SK-N-SH (cell line): ENCODE results near the gene DAB2IP. TPM values are rescaled to one million over a fixed set of nuclear protein-coding genes. Genes with fewer than 3 reads are reported as not detected.

Source experiments
- CTCF ChIA-PET: fragments of 300-600, 350-600 bp; formaldehyde crosslinking; extraction: SDS; loops from one replicate; lab custom pipeline; 2021; lab: Yijun Ruan, JAX
- POLR2A ChIA-PET: fragments of 350-600 bp; sonication (Branson Sonifier 250); formaldehyde crosslinking; extraction: SDS; loops from one replicate; lab custom pipeline; 2020; ENCODE audit warnings: antibody characterized with exemption, inconsistent platforms; lab: Yijun Ruan, JAX
- DNase-seq: peaks from one replicate; pipeline ENCODE4 v3.0.0; 2012
- H2AFZ ChIP-seq: fragments of 200-600 bp; sonication (generic); 2 replicates; pipeline ENCODE4 v1.8.1; 2016; ENCODE audit warnings: antibody characterized with exemption, mild to moderate bottlenecking, low read depth
- H3F3A ChIP-seq: fragments of 200-600 bp; sonication (generic); replicated peaks from 2 replicates; pipeline ENCODE3; 2016; ENCODE audit warnings: antibody characterized with exemption, mild to moderate bottlenecking; ENCODE audit not compliant: insufficient read depth
- H3K27ac ChIP-seq, 2 experiments: fragments of 200-500 bp in 1 of 2; fragments of 200-600 bp in 1 of 2; sonication (Bioruptor generic) in 1 of 2; sonication (generic), shearing (Covaris generic) in 1 of 2; 2 replicates each; pipeline versions ENCODE4 v1.5.1 to v1.6.1; 2014 to 2016; ENCODE audit warnings: low read depth in 2 of 2, inconsistent platforms in 1 of 2, low read length in 1 of 2, mild to moderate bottlenecking in 1 of 2, mixed read lengths in 1 of 2
- H3K27me3 ChIP-seq: fragments of 200-600 bp; sonication (generic), shearing (Covaris generic); 2 replicates; pipeline ENCODE4 v1.6.1; 2016; ENCODE audit warnings: mixed run types; ENCODE audit not compliant: insufficient read depth
- H3K36me3 ChIP-seq, 2 experiments: fragments of 200-500 bp in 1 of 2; fragments of 200-600 bp in 1 of 2; sonication (Bioruptor generic) in 1 of 2; sonication (generic) in 1 of 2; replicated peaks in 1 of 2; 2 replicates each; pipeline versions ENCODE3 to v1.5.1; 2014 to 2016; ENCODE audit warnings: low read length in 1 of 2, mild to moderate bottlenecking in 1 of 2; ENCODE audit not compliant: insufficient read depth in 2 of 2, control insufficient read depth in 1 of 2
- H3K4me1 ChIP-seq, 2 experiments: fragments of 200-500 bp in 1 of 2; fragments of 200-600 bp in 1 of 2; sonication (Bioruptor generic) in 1 of 2; sonication (generic), shearing (Covaris generic) in 1 of 2; 2 replicates each; pipeline versions ENCODE4 v1.5.1 to v1.6.1; 2014 to 2016; ENCODE audit warnings: low read depth in 1 of 2, low read length in 1 of 2, mixed run types in 1 of 2; ENCODE audit not compliant: insufficient read depth in 2 of 2, control insufficient read depth in 1 of 2
- H3K4me2 ChIP-seq: fragments of 200-600 bp; sonication (generic), shearing (Covaris generic); 2 replicates; pipeline ENCODE4 v1.6.1; 2017; ENCODE audit warnings: mixed run types
- H3K4me3 ChIP-seq, 2 experiments: fragments of 200-500 bp in 1 of 2; fragments of 200-600 bp in 1 of 2; sonication (Bioruptor generic) in 1 of 2; sonication (generic), shearing (Covaris generic) in 1 of 2; 2 replicates each; pipeline versions ENCODE4 v1.5.1 to v1.8.1; 2014 to 2016; ENCODE audit warnings: low read depth in 2 of 2, inconsistent platforms in 1 of 2, low read length in 1 of 2, mild to moderate bottlenecking in 1 of 2, mixed read lengths in 1 of 2, moderate library complexity in 1 of 2
- H3K79me2 ChIP-seq: fragments of 200-600 bp; sonication (generic); 2 replicates; pipeline ENCODE4 v1.8.1; 2017; ENCODE audit warnings: mild to moderate bottlenecking; ENCODE audit not compliant: insufficient read depth
- H3K9ac ChIP-seq: fragments of 200-600 bp; sonication (generic); 2 replicates; pipeline ENCODE4 v1.6.1; 2017; ENCODE audit warnings: mixed run types
- H3K9me2 ChIP-seq: fragments of 200-600 bp; sonication (generic); 2 replicates; pipeline ENCODE4 v1.6.1; 2017; ENCODE audit warnings: mixed run types
- H3K9me3 ChIP-seq: fragments of 200-600 bp; sonication (generic); 2 replicates; pipeline ENCODE4 v1.6.1; 2017; ENCODE audit warnings: mixed run types, mild to moderate bottlenecking, moderate library complexity
- H4K20me1 ChIP-seq: fragments of 200-600 bp; sonication (generic); 2 replicates; pipeline ENCODE4 v1.6.1; 2017; ENCODE audit warnings: mild to moderate bottlenecking, mixed run types; ENCODE audit not compliant: insufficient read depth
- ELF1 ChIP-seq: IDR thresholded peaks from 2 replicates; pipeline ENCODE4 v1.4.0; 2012
- EP300 ChIP-seq, 2 experiments: IDR thresholded peaks; 2 replicates each; pipeline versions ENCODE4 v1.4.0 to v1.6.1; 2012; ENCODE audit warnings: borderline replicate concordance in 1 of 2, low read depth in 1 of 2, low read length in 1 of 2
- EZH2phosphoT487 ChIP-seq: fragments of 200-600 bp; sonication (generic); IDR thresholded peaks from 2 replicates; pipeline ENCODE4 v1.6.1; 2017; ENCODE audit warnings: low read depth, mixed run types, mild to moderate bottlenecking, antibody characterized with exemption, moderate library complexity, borderline replicate concordance
- FOXM1 ChIP-seq: IDR thresholded peaks from 2 replicates; pipeline ENCODE4 v1.4.0; 2012; ENCODE audit warnings: low read depth, mild to moderate bottlenecking
- IRF3 ChIP-seq: fragments of 150-350 bp; IDR thresholded peaks from 2 replicates; pipeline ENCODE4 v1.6.1; 2016; ENCODE audit warnings: mild to moderate bottlenecking, low read depth, low read length
- MAX ChIP-seq: IDR thresholded peaks from 2 replicates; pipeline ENCODE4 v1.4.0; 2012; ENCODE audit warnings: low read depth
- MEF2A ChIP-seq: IDR thresholded peaks from 2 replicates; pipeline ENCODE4 v1.4.0; 2012; ENCODE audit warnings: low read depth, borderline replicate concordance
- POLR2AphosphoS5 ChIP-seq: IDR thresholded peaks from 2 replicates; pipeline ENCODE4 v1.6.1; 2012; ENCODE audit warnings: low read depth, low read length
- RCOR1 ChIP-seq: fragments of 150-350 bp; IDR thresholded peaks from 2 replicates; pipeline ENCODE4 v1.6.1; 2017; ENCODE audit warnings: antibody characterized with exemption, low read length
- REST ChIP-seq: IDR thresholded peaks from 2 replicates; pipeline ENCODE4 v1.6.1; 2012; ENCODE audit warnings: mild to moderate bottlenecking, low read depth, low read length, moderate library complexity
- SIN3A ChIP-seq: IDR thresholded peaks from 2 replicates; pipeline ENCODE4 v1.6.1; 2012; ENCODE audit warnings: low read depth, mild to moderate bottlenecking, low read length, moderate library complexity, borderline replicate concordance
- SMC3 ChIP-seq: IDR thresholded peaks from 2 replicates; pipeline ENCODE4 v1.6.1; 2012; ENCODE audit warnings: low read depth, low read length, improper control_type of control experiment
- TAF1 ChIP-seq: IDR thresholded peaks from 2 replicates; pipeline ENCODE4 v1.6.1; 2012; ENCODE audit warnings: low read depth, mild to moderate bottlenecking, low read length, moderate library complexity, borderline replicate concordance
- TCF12 ChIP-seq: IDR thresholded peaks from 2 replicates; pipeline ENCODE4 v1.4.0; 2012
- USF1 ChIP-seq: IDR thresholded peaks from 2 replicates; pipeline ENCODE4 v1.4.0; 2012; ENCODE audit warnings: low read depth, borderline replicate concordance
- USF2 ChIP-seq: fragments of 150-350 bp; IDR thresholded peaks from 2 replicates; pipeline ENCODE4 v1.6.1; 2017; ENCODE audit warnings: antibody characterized with exemption, low read length, low read depth, borderline replicate concordance
- YY1 ChIP-seq: IDR thresholded peaks from 2 replicates; pipeline ENCODE4 v1.4.0; 2012; ENCODE audit warnings: low read depth, mild to moderate bottlenecking
- WGBS: methylation state at CpG from one replicate; pipeline ENCODE4 v1.1.6; 2017; ENCODE audit warnings: low lambda C conversion rate; 5-methylcytosine and 5-hydroxymethylcytosine counted together
- polyA plus RNA-seq, 3 experiments: library from polyadenylated mRNA; depleted of rRNA; stranded (reverse); fragments of >200 nt; gene quantifications; 2 replicates each; pipeline ENCODE4 v1.2.3, GENCODE V29; 2012

The DAB2IP gene
- polyA plus RNA-seq, 1 of the 3 experiments (the other 2 are of a cell fraction): 21.4 TPM

- H3K4me2 ChIP-seq: no peak overlapping the region
- peaks cover 38% of the 10 kb centered on the region; the same call in 1 of the 2 replicates for H4K20me1 ChIP-seq
- ChIA-PET POLR2A (no interaction called here), CTCF (no interaction called here)
- no peak overlapping the region for H3K27ac ChIP-seq
- H3K36me3 ChIP-seq: peaks cover 0 to 37% of the 10 kb centered on the region in 2 experiments
- peaks cover 0 to 3% of the 10 kb centered on the region in 2 experiments; a peak in 1 of 4 replicates for H3K4me1 ChIP-seq
- peaks cover 12% of the 10 kb centered on the region; the same call in 1 of the 2 replicates for H3K79me2 ChIP-seq
- no peaks in the 10 kb centered on the region for H3K27me3 ChIP-seq
- no peak overlapping the region for H3K4me3 ChIP-seq
- no peak overlapping the region for H3K9ac ChIP-seq
- no peak overlapping the region for H2AFZ ChIP-seq
- no peaks in the 10 kb centered on the region for H3K9me3 ChIP-seq
- no CpG with 5 or more reads among the region's 1 CpG for WGBS
- no peak for DNase-seq
- no peaks in the 10 kb centered on the region for H3K9me2 ChIP-seq
- H3F3A ChIP-seq: no peaks in the 10 kb centered on the region
- TF ChIP-seq USF1: no peak
- no peak for TF ChIP-seq MEF2A
- TF ChIP-seq IRF3: no peak
- TF ChIP-seq YY1: no peak
- no peak for TF ChIP-seq REST
- TF ChIP-seq RCOR1: no peak
- TF ChIP-seq POLR2AphosphoS5: no peak
- TF ChIP-seq MAX: no peak
- no peak for TF ChIP-seq TAF1
- TF ChIP-seq EP300 (IDR thresholded peaks at IDR 0.05; ENCODE audit: borderline replicate concordance in 1 of 2, low read depth in 1 of 2, low read length in 1 of 2): no peak
- TF ChIP-seq EZH2phosphoT487: no peak
- no peak for TF ChIP-seq SMC3
- no peak for TF ChIP-seq ELF1
- TF ChIP-seq TCF12: no peak
- TF ChIP-seq USF2: no peak
- no peak for TF ChIP-seq FOXM1
- TF ChIP-seq SIN3A: no peak
Observed at GRCh38 chr9:121757281-121757585, 105.8 kb downstream of the DAB2IP start.
